ENCODE data around the gene RFX2. TPM values are rescaled to one million over a fixed set of nuclear protein-coding genes. Genes with fewer than 3 reads are reported as not detected.

Gene RFX2
- total RNA-seq, 2 donors from 2014 or later, result 21.7 to 30.3 TPM

GRCh38 chr19:6000228-6000847 lies 110.0 kb downstream of the RFX2 start:
- TF ChIP-seq CTCF (IDR thresholded peaks at IDR 0.05), result no peak
- Histone ChIP-seq H3K4me1 (ENCODE audit: control insufficient read depth in 1 of 2, low read depth in 2 of 2) (no peaks in the 10 kb centered on the region), H3K27me3 (replicated peaks; ENCODE audit: insufficient read depth) (no peaks in the 10 kb centered on the region), H3K36me3 (peaks cover 46% of the 10 kb centered on the region), H3K4me3 (no peak overlapping the region), H3K27ac (no peak overlapping the region), H3K9me3 (no peaks in the 10 kb centered on the region)
- DNase-seq (ENCODE audit: low spot score), result no peak
- ATAC-seq (ENCODE audit: insufficient number of reproducible peaks, low FRiP score, low read depth), result no peak

DNA sequence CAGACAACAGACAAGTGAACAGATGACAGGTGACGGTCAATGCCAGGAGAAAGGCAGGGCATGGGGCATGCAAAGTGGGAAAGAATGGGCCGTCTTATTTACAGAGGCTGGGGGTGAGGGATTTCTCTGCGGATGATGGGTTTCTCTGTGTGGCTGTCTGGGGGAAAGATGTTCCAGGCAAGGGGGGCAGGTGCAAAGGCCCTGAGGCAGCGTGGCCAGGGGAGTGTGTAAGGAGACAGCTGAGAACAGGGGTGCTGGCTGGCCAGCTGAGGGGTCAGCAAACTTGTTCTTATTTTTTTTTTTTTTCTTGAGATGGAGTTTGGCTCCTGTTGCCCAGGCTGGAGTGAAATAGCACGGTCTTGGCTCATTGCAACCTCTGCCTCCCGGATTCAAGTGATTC lies 110.6 kb downstream of the RFX2 start:
- Histone ChIP-seq H3K27ac (no peak overlapping the region), H3K4me3 (no peak overlapping the region), H3K36me3 (peaks cover 42% of the 10 kb centered on the region), H3K27me3 (replicated peaks; ENCODE audit: insufficient read depth) (no peaks in the 10 kb centered on the region), H3K9me3 (no peaks in the 10 kb centered on the region), H3K4me1 (ENCODE audit: control insufficient read depth in 1 of 2, low read depth in 2 of 2) (no peaks in the 10 kb centered on the region)
- TF ChIP-seq CTCF (IDR thresholded peaks at IDR 0.05), result no peak
- no peak for DNase-seq (ENCODE audit: low spot score)
- no peak for ATAC-seq (ENCODE audit: insufficient number of reproducible peaks, low FRiP score, low read depth)

GRCh38 chr19:5997371-5997770 lies 112.9 kb downstream of the RFX2 start:
- ATAC-seq (ENCODE audit: insufficient number of reproducible peaks, low FRiP score, low read depth) (no peak), DNase-seq (ENCODE audit: low spot score) (no peak)
- Histone ChIP-seq H3K27ac (no peak overlapping the region), H3K9me3 (no peaks in the 10 kb centered on the region), H3K36me3 (peaks cover 33% of the 10 kb centered on the region), H3K4me1 (ENCODE audit: control insufficient read depth in 1 of 2, low read depth in 2 of 2) (no peaks in the 10 kb centered on the region), H3K4me3 (no peak overlapping the region), H3K27me3 (replicated peaks; ENCODE audit: insufficient read depth) (no peaks in the 10 kb centered on the region)
- TF ChIP-seq CTCF (IDR thresholded peaks at IDR 0.05), result no peak

GRCh38 chr19:5996623-5997320 lies 113.5 kb downstream of the RFX2 start:
- ATAC-seq (ENCODE audit: insufficient number of reproducible peaks, low FRiP score, low read depth) (no peak), DNase-seq (ENCODE audit: low spot score) (no peak)
- no peaks in the 10 kb centered on the region for H3K9me3 ChIP-seq
- no peak for TF ChIP-seq CTCF (IDR thresholded peaks at IDR 0.05)
- no peaks in the 10 kb centered on the region for H3K4me1 ChIP-seq (ENCODE audit: control insufficient read depth in 1 of 2, low read depth in 2 of 2)
- no peak overlapping the region for H3K4me3 ChIP-seq
- H3K36me3 ChIP-seq, result peaks cover 29% of the 10 kb centered on the region
- no peak overlapping the region for H3K27ac ChIP-seq
- H3K27me3 ChIP-seq (replicated peaks; ENCODE audit: insufficient read depth), result no peaks in the 10 kb centered on the region

GRCh38 chr19:5996102-5996501 lies 114.2 kb downstream of the RFX2 start:
- no peaks in the 10 kb centered on the region for H3K4me1 ChIP-seq (ENCODE audit: control insufficient read depth in 1 of 2, low read depth in 2 of 2)
- H3K36me3 ChIP-seq, result peaks cover 23% of the 10 kb centered on the region
- no peak for TF ChIP-seq CTCF (IDR thresholded peaks at IDR 0.05)
- H3K9me3 ChIP-seq, result no peaks in the 10 kb centered on the region
- DNase-seq (ENCODE audit: low spot score) (no peak), ATAC-seq (ENCODE audit: insufficient number of reproducible peaks, low FRiP score, low read depth) (no peak)
- no peak overlapping the region for H3K4me3 ChIP-seq
- H3K27me3 ChIP-seq (replicated peaks; ENCODE audit: insufficient read depth), result no peaks in the 10 kb centered on the region
- H3K27ac ChIP-seq, result no peak overlapping the region

Data from thoracic aorta (tissue), 2 donors.